HCT116 (cell line): ENCODE measurements around the gene GAB2. TPM values are rescaled to one million over a fixed set of nuclear protein-coding genes. Genes with fewer than 3 reads are reported as not detected.

ENCODE experiments used
- ATAC-seq: fragments of 200-7000 bp; cut with Tn5 transposase; 2 replicates; pipeline ENCODE4 v1.9.1; 2020; ENCODE audit warnings: mild to moderate bottlenecking, moderate library complexity
- BruUV-seq: library from RNA; stranded (reverse); fragments of 400-500 nt; replicated peaks from 2 replicates; lab custom pipeline; 2021; lab: Mats Ljungman, UMichigan
- CTCF ChIA-PET: fragments of 300-600 bp; sonication (Branson Sonifier 250); formaldehyde crosslinking; loops from one replicate; lab custom pipeline; 2021; ENCODE audit warnings: antibody characterized with exemption; lab: Charles Lee
- POLR2A ChIA-PET: fragments of 300-600, 350-600 bp; sonication (Branson Sonifier 250); formaldehyde crosslinking; loops from one replicate; lab custom pipeline; 2021; ENCODE audit warnings: antibody characterized with exemption; lab: Charles Lee
- RAD21 ChIA-PET, 2 experiments: fragments of 300-600 bp; sonication (Branson Sonifier 250); formaldehyde crosslinking; loops; one replicate each; lab custom pipeline; 2023; ENCODE audit warnings: low total read pairs in 2 of 2; ENCODE audit not compliant: uncharacterized antibody in 2 of 2, unreplicated experiment in 2 of 2, low non-redundant PET in 1 of 2; lab: Charles Lee
- DNase-seq: peaks from one replicate; pipeline ENCODE4 v3.0.0-alpha.2; 2010; ENCODE audit warnings: low read depth, low spot score
- H2AFZ ChIP-seq: fragments of 200-600 bp; shearing (Covaris generic), sonication (generic); 2 replicates; pipeline ENCODE4 v1.6.1; 2017; ENCODE audit warnings: low read depth, mixed run types, mixed read lengths, antibody characterized with exemption, low read length; ENCODE audit not compliant: poor library complexity, severe bottlenecking
- H3K27ac ChIP-seq: 2 replicates; pipeline ENCODE4 v1.5.1; 2012; ENCODE audit warnings: low read depth, low read length
- H3K27me3 ChIP-seq: fragments of 200-600 bp; sonication (generic); 2 replicates; pipeline ENCODE4 v1.6.1; 2016; ENCODE audit warnings: mixed run types, low read length, mixed read lengths; ENCODE audit not compliant: insufficient read depth
- H3K36me3 ChIP-seq, 2 experiments: fragments of 200-500 bp in 1 of 2; fragments of 200-600 bp in 1 of 2; sonication (Bioruptor generic) in 1 of 2; sonication (generic) in 1 of 2; 2 replicates each; pipeline versions ENCODE4 v1.5.1 to v1.6.1; 2014 to 2016; ENCODE audit warnings: low read length in 2 of 2, inconsistent platforms in 1 of 2, mixed read lengths in 1 of 2, mixed run types in 1 of 2; ENCODE audit not compliant: insufficient read depth in 2 of 2, control insufficient read depth in 1 of 2
- H3K4me1 ChIP-seq, 2 experiments: fragments of 200-600 bp in 1 of 2; sonication (generic) in 1 of 2; 2 replicates each; pipeline versions ENCODE4 v1.5.1 to v1.6.1; 2012 to 2017; ENCODE audit warnings: low read length in 2 of 2, inconsistent platforms in 1 of 2, mild to moderate bottlenecking in 1 of 2, mixed read lengths in 1 of 2, mixed run types in 1 of 2, moderate library complexity in 1 of 2; ENCODE audit not compliant: insufficient read depth in 2 of 2, control insufficient read depth in 1 of 2
- H3K4me2 ChIP-seq: fragments of 200-600 bp; sonication (generic); 2 replicates; pipeline ENCODE4 v1.6.1; 2017; ENCODE audit warnings: mixed run types, low read length, mixed read lengths
- H3K4me3 ChIP-seq, 2 experiments: fragments of 200-600 bp in 1 of 2; sonication (generic) in 1 of 2; replicated peaks in 1 of 2; 2 replicates each; pipeline ENCODE4 v1.5.1; 2011 to 2016; ENCODE audit warnings: low read length in 2 of 2, control low read depth in 1 of 2, low read depth in 1 of 2, mild to moderate bottlenecking in 1 of 2, mixed read lengths in 1 of 2, mixed run types in 1 of 2
- H3K79me2 ChIP-seq: fragments of 200-600 bp; sonication (generic); 2 replicates; pipeline ENCODE4 v1.6.1; 2017; ENCODE audit warnings: mild to moderate bottlenecking, mixed run types, low read length, moderate library complexity, mixed read lengths; ENCODE audit not compliant: insufficient read depth
- H3K9ac ChIP-seq: fragments of 200-600 bp; sonication (generic); 2 replicates; pipeline ENCODE4 v1.6.1; 2016; ENCODE audit warnings: low read length, mixed read lengths
- H3K9me2 ChIP-seq: fragments of 200-600 bp; sonication (generic), shearing (Covaris generic); 2 replicates; pipeline ENCODE4 v1.6.1; 2017; ENCODE audit warnings: mixed run types, mild to moderate bottlenecking, moderate library complexity; ENCODE audit not compliant: insufficient read depth
- H3K9me3 ChIP-seq, 2 experiments: fragments of 200-500 bp in 1 of 2; fragments of 200-600 bp in 1 of 2; sonication (Bioruptor generic) in 1 of 2; sonication (generic) in 1 of 2; 2 replicates each; pipeline ENCODE4 v1.6.1; 2014 to 2017; ENCODE audit warnings: low read length in 2 of 2, mixed read lengths in 2 of 2, inconsistent platforms in 1 of 2, low read depth in 1 of 2, mild to moderate bottlenecking in 1 of 2, mixed run types in 1 of 2, moderate library complexity in 1 of 2; ENCODE audit not compliant: control insufficient read depth in 1 of 2, insufficient read depth in 1 of 2
- H4K20me1 ChIP-seq: fragments of 200-600 bp; sonication (generic), shearing (Covaris generic); 2 replicates; pipeline ENCODE4 v1.6.1; 2017; ENCODE audit warnings: mixed run types, mild to moderate bottlenecking, moderate library complexity; ENCODE audit not compliant: insufficient read depth
- CBX3 ChIP-seq: IDR thresholded peaks from 2 replicates; pipeline ENCODE4 v1.6.1; 2012; ENCODE audit warnings: low read depth
- CTCF ChIP-seq, 3 experiments: fragments of 200-600 bp in 1 of 3; sonication (generic) in 1 of 3; IDR thresholded peaks in 2 of 3; conservative IDR thresholded peaks in 1 of 3; 2 replicates each; pipeline ENCODE4 v1.5.1; 2012 to 2017; ENCODE audit warnings: low read depth in 2 of 3, low read length in 2 of 3, antibody characterized with exemption in 1 of 3, borderline replicate concordance in 1 of 3, control low read depth in 1 of 3, mild to moderate bottlenecking in 1 of 3, mixed read lengths in 1 of 3, mixed run types in 1 of 3, moderate library complexity in 1 of 3; ENCODE audit not compliant: insufficient read depth in 1 of 3
- EGR1 ChIP-seq: IDR thresholded peaks from 2 replicates; pipeline ENCODE4 v1.6.1; 2012; ENCODE audit warnings: low read depth
- ELF1 ChIP-seq: IDR thresholded peaks from 2 replicates; pipeline ENCODE4 v1.6.1; 2012; ENCODE audit warnings: low read depth, borderline replicate concordance
- EZH2 ChIP-seq: fragments of 200-600 bp; sonication (generic); IDR thresholded peaks from 2 replicates; pipeline ENCODE4 v1.6.1; 2017; ENCODE audit warnings: antibody characterized with exemption, mixed run types
- POLR2A ChIP-seq: IDR thresholded peaks from 2 replicates; pipeline ENCODE4 v1.7.0; 2011; ENCODE audit warnings: borderline replicate concordance; ENCODE audit not compliant: insufficient read depth, insufficient read length; ENCODE audit errors: extremely low read depth
- POLR2AphosphoS5 ChIP-seq: IDR thresholded peaks from 2 replicates; pipeline ENCODE4 v1.6.1; 2011; ENCODE audit warnings: mild to moderate bottlenecking, low read depth, low read length, moderate library complexity
- RAD21 ChIP-seq: IDR thresholded peaks from 2 replicates; pipeline ENCODE4 v1.6.1; 2012; ENCODE audit warnings: low read depth, mild to moderate bottlenecking
- SIN3A ChIP-seq: IDR thresholded peaks from 2 replicates; pipeline ENCODE4 v1.6.1; 2012; ENCODE audit warnings: low read depth
- TCF7L2 ChIP-seq: IDR thresholded peaks from 2 replicates; pipeline ENCODE4 v1.7.0; 2011; ENCODE audit warnings: borderline replicate concordance, inconsistent platforms; ENCODE audit not compliant: insufficient read depth, insufficient read length; ENCODE audit errors: extremely low read depth
- YY1 ChIP-seq: IDR thresholded peaks from 2 replicates; pipeline ENCODE4 v1.6.1; 2011; ENCODE audit warnings: low read length, low read depth, moderate library complexity, mild to moderate bottlenecking; ENCODE audit not compliant: insufficient replicate concordance; ENCODE audit errors: extremely low read depth
- ZBTB33 ChIP-seq: IDR thresholded peaks from 2 replicates; pipeline ENCODE4 v1.6.1; 2011; ENCODE audit warnings: mild to moderate bottlenecking, low read length, moderate library complexity; ENCODE audit not compliant: insufficient replicate concordance; ENCODE audit errors: extremely low read depth
- ZFX ChIP-seq: fragments of 450-650 bp; IDR thresholded peaks from 2 replicates; pipeline ENCODE4 v1.6.1; 2017
- intact Hi-C: fragments of 100-400 bp; cut with micrococcal nuclease; formaldehyde crosslinking; loops from 2 replicates; pipeline ENCODE4 v1.10.0; 2022
- total RNA-seq: library from RNA; stranded (reverse); gene quantifications from one replicate; pipeline ENCODE4 v1.2.1, GENCODE V29; 2021; ENCODE audit not compliant: unreplicated experiment

The GAB2 gene
- total RNA-seq, 1 experiment from 2014 or later: 1.9 TPM

- H3K9me2 ChIP-seq: no peaks in the 10 kb centered on the region
- ATAC-seq (no peak), DNase-seq (no peak)
- no peaks in the 10 kb centered on the region for H3K27me3 ChIP-seq
- no peak overlapping the region for H3K4me3 ChIP-seq
- no peaks in the 10 kb centered on the region for H3K9me3 ChIP-seq
- H4K20me1 ChIP-seq: no peaks in the 10 kb centered on the region
- H3K4me1 ChIP-seq: peaks cover 0 to 7% of the 10 kb centered on the region in 2 experiments; a peak in 2 of 4 replicates
- H3K27ac ChIP-seq: no peak overlapping the region
- intact Hi-C loops: no loop called here
- RAD21 ChIA-PET: no interaction called here
- H2AFZ ChIP-seq: no peak overlapping the region
- no peak overlapping the region for H3K4me2 ChIP-seq
- no TSS peak for BruUV-seq
- CTCF ChIA-PET: no interaction called here
- no peak for TF ChIP-seq ELF1
- TF ChIP-seq RAD21: no peak
- TF ChIP-seq EZH2: no peak
- no peak for TF ChIP-seq ZBTB33
- no peak for TF ChIP-seq POLR2AphosphoS5
- TF ChIP-seq EGR1: no peak
- no peak for TF ChIP-seq ZFX
- TF ChIP-seq TCF7L2: no peak
- TF ChIP-seq CTCF (IDR thresholded peaks at IDR 0.05 in 2 of 3, conservative IDR thresholded peaks at IDR 0.05 in 1 of 3; ENCODE audit: borderline replicate concordance in 1 of 3, insufficient read depth in 1 of 3, low read depth in 2 of 3, low read length in 2 of 3): no peak
- TF ChIP-seq YY1: no peak
- no peak for TF ChIP-seq CBX3
- no peak for TF ChIP-seq POLR2A
- TF ChIP-seq SIN3A: no peak
- peaks cover 0 to 10% of the 10 kb centered on the region in 2 experiments; a peak in 1 of 4 replicates for H3K36me3 ChIP-seq
- no peaks in the 10 kb centered on the region for H3K79me2 ChIP-seq
- H3K9ac ChIP-seq: no peak overlapping the region
- POLR2A ChIA-PET: no interaction called here
Measured at GRCh38 chr11:78214331-78215194, 203.1 kb downstream of the GAB2 start.
